ENCODE data around the gene SERPINA9.

The SERPINA9 gene

DNA sequence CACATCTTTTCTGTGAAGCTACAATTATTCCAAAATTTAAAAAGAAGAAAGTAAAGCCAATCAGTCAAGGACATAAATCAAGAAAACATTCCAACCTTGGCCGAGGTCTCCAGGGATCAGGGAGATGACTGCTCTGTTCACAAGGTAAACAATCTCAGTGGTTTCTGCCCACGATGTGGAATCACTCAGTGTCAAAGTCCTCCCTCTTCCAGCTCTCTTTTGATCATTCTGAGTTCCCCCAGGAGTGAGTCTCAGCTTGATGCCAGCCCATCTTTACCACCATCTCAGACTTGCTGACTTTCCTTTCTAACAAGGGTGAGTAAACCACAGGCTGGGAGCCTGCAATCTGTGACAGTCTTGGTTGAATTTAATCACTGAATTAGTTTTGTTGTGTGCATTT is 4.8 kb upstream of the SERPINA9 start:
- TF ChIP-seq ZFP3 (CRISPR knock-in tag; IDR thresholded peaks at IDR 0.05) (no peak), ZNF70 (CRISPR knock-in tag; IDR thresholded peaks at IDR 0.05) (no peak), ZNF8 (CRISPR knock-in tag; IDR thresholded peaks at IDR 0.05) (no peak), ARNTL (CRISPR knock-in tag; IDR thresholded peaks at IDR 0.05; ENCODE audit: borderline replicate concordance, low read depth) (no peak), PPARA (CRISPR knock-in tag; IDR thresholded peaks at IDR 0.05; ENCODE audit: borderline replicate concordance) (no peak), ESRRG (CRISPR knock-in tag; IDR thresholded peaks at IDR 0.05) (no peak)
- ATAC-seq: no peak

DNA sequence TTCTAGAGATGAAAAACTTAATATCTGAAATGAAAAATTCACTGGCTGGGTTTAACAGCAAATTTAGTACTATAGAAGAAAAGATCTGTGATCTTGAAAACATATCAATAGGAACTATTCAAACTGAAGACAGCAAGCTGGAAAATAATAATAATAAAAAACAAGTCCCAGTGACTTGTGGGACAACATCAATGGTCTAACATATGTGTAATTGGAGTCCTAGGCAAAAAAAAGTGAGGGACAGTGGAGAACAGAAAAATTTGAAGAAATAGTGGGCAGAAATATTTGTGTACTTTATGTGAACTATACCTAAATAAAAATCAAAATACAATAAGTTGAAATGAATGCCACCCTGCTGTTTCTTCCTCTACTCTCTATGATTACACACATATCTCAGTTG is 2.4 kb upstream of the SERPINA9 start:
- no peak for ATAC-seq
- TF ChIP-seq ZNF565 (CRISPR knock-in tag; conservative IDR thresholded peaks at IDR 0.05; ENCODE audit: low read depth): no peak
- no peak for TF ChIP-seq CSDC2 (CRISPR knock-in tag; IDR thresholded peaks at IDR 0.05)
- TF ChIP-seq ZFP30 (CRISPR knock-in tag; IDR thresholded peaks at IDR 0.05): peak; percentile 57; the same call in 1 of the 2 replicates

DNA sequence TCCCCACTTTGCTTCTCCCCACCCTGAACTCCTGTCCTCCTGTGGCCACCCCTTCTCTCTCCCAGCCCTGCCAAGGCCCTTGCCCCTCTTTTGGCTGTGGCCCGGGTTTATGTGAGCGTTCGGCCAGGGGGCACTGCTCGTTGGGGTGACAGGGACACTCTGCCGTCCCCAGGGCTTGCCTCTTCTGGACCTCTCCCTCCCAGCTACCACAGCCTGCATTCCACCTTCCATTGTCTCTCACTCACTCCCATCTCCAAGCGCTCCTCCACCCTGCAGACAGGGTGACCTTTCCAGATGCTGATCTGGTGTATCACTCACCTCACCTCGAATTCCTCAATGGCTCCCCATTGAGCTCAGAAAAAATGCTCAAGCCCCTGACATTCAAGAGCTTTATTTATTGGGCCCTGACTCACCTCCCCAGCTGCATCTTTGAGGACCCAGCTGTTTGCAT is 1.4 kb downstream of the SERPINA9 start:
- no peak for ATAC-seq
- TF ChIP-seq, protein P1, sequence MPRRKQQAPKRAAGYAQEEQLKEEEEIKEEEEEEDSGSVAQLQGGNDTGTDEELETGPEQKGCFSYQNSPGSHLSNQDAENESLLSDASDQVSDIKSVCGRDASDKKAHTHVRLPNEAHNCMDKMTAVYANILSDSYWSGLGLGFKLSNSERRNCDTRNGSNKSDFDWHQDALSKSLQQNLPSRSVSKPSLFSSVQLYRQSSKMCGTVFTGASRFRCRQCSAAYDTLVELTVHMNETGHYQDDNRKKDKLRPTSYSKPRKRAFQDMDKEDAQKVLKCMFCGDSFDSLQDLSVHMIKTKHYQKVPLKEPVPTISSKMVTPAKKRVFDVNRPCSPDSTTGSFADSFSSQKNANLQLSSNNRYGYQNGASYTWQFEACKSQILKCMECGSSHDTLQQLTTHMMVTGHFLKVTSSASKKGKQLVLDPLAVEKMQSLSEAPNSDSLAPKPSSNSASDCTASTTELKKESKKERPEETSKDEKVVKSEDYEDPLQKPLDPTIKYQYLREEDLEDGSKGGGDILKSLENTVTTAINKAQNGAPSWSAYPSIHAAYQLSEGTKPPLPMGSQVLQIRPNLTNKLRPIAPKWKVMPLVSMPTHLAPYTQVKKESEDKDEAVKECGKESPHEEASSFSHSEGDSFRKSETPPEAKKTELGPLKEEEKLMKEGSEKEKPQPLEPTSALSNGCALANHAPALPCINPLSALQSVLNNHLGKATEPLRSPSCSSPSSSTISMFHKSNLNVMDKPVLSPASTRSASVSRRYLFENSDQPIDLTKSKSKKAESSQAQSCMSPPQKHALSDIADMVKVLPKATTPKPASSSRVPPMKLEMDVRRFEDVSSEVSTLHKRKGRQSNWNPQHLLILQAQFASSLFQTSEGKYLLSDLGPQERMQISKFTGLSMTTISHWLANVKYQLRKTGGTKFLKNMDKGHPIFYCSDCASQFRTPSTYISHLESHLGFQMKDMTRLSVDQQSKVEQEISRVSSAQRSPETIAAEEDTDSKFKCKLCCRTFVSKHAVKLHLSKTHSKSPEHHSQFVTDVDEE (CRISPR knock-in tag; IDR thresholded peaks at IDR 0.05): no peak
- TF ChIP-seq ZC3H10 (CRISPR knock-in tag; IDR thresholded peaks at IDR 0.05) (no peak), ZFP30 (CRISPR knock-in tag; IDR thresholded peaks at IDR 0.05) (no peak), GLIS3 (CRISPR knock-in tag; IDR thresholded peaks at IDR 0.05) (no peak), ESRRG (CRISPR knock-in tag; IDR thresholded peaks at IDR 0.05) (no peak), PPARA (CRISPR knock-in tag; IDR thresholded peaks at IDR 0.05; ENCODE audit: borderline replicate concordance) (no peak), OSR1 (CRISPR knock-in tag; IDR thresholded peaks at IDR 0.05) (no peak), BACH2 (CRISPR knock-in tag; IDR thresholded peaks at IDR 0.05; ENCODE audit: borderline replicate concordance) (no peak), SNAI2 (CRISPR knock-in tag; IDR thresholded peaks at IDR 0.05) (no peak), ZNF8 (CRISPR knock-in tag; IDR thresholded peaks at IDR 0.05) (no peak), ZFP3 (CRISPR knock-in tag; IDR thresholded peaks at IDR 0.05) (no peak), TCF4 (CRISPR knock-in tag; IDR thresholded peaks at IDR 0.05; ENCODE audit: borderline replicate concordance) (no peak), RARB (CRISPR knock-in tag; IDR thresholded peaks at IDR 0.05) (no peak), TOX (CRISPR knock-in tag; IDR thresholded peaks at IDR 0.05; ENCODE audit: borderline replicate concordance) (no peak), ISL1 (CRISPR knock-in tag; IDR thresholded peaks at IDR 0.05) (no peak)
- TF ChIP-seq, protein P2, sequence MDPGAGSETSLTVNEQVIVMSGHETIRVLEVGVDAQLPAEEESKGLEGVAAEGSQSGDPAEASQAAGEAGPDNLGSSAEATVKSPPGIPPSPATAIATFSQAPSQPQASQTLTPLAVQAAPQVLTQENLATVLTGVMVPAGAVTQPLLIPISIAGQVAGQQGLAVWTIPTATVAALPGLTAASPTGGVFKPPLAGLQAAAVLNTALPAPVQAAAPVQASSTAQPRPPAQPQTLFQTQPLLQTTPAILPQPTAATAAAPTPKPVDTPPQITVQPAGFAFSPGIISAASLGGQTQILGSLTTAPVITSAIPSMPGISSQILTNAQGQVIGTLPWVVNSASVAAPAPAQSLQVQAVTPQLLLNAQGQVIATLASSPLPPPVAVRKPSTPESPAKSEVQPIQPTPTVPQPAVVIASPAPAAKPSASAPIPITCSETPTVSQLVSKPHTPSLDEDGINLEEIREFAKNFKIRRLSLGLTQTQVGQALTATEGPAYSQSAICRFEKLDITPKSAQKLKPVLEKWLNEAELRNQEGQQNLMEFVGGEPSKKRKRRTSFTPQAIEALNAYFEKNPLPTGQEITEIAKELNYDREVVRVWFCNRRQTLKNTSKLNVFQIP (CRISPR knock-in tag; IDR thresholded peaks at IDR 0.05; ENCODE audit: borderline replicate concordance, low read depth): no peak
- TF ChIP-seq, protein P3, sequence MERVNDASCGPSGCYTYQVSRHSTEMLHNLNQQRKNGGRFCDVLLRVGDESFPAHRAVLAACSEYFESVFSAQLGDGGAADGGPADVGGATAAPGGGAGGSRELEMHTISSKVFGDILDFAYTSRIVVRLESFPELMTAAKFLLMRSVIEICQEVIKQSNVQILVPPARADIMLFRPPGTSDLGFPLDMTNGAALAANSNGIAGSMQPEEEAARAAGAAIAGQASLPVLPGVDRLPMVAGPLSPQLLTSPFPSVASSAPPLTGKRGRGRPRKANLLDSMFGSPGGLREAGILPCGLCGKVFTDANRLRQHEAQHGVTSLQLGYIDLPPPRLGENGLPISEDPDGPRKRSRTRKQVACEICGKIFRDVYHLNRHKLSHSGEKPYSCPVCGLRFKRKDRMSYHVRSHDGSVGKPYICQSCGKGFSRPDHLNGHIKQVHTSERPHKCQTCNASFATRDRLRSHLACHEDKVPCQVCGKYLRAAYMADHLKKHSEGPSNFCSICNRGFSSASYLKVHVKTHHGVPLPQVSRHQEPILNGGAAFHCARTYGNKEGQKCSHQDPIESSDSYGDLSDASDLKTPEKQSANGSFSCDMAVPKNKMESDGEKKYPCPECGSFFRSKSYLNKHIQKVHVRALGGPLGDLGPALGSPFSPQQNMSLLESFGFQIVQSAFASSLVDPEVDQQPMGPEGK (CRISPR knock-in tag; IDR thresholded peaks at IDR 0.05; ENCODE audit: borderline replicate concordance): no peak
- TF ChIP-seq, protein P4, sequence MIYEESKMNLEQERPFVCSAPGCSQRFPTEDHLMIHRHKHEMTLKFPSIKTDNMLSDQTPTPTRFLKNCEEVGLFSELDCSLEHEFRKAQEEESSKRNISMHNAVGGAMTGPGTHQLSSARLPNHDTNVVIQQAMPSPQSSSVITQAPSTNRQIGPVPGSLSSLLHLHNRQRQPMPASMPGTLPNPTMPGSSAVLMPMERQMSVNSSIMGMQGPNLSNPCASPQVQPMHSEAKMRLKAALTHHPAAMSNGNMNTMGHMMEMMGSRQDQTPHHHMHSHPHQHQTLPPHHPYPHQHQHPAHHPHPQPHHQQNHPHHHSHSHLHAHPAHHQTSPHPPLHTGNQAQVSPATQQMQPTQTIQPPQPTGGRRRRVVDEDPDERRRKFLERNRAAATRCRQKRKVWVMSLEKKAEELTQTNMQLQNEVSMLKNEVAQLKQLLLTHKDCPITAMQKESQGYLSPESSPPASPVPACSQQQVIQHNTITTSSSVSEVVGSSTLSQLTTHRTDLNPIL (CRISPR knock-in tag; IDR thresholded peaks at IDR 0.05; ENCODE audit: low read depth): no peak
